C4-2B (cell line): ENCODE results near the gene MTSS2.
A peak's percentile ranks its signal among the peaks of the same experiment; 100 is the strongest.

Experiments used
- H3K27ac ChIP-seq: fragments of 450-650 bp; 2 replicates; pipeline ENCODE4 v1.5.1; 2017
- CTCF ChIP-seq: fragments of 450-650 bp; conservative IDR thresholded peaks from 2 replicates; pipeline ENCODE4 v1.5.1; 2017; ENCODE audit warnings: mild to moderate bottlenecking
- ZFX ChIP-seq: fragments of 450-650 bp; IDR thresholded peaks from 2 replicates; pipeline ENCODE4 v1.6.1; 2017

MTSS2 gene

GRCh38 chr16:70685938-70686375 is at the start of gene MTSS2:
Gene MTSS2 (minus strand): TSS chr16:70686053. CDS start chr16:70685791, 262 bp downstream.
- H3K27ac ChIP-seq: peak within 1 kb of the TSS; percentile 81
- TF ChIP-seq ZFX: 0 out of 2 replicates have a peak, but pooled peaks have one; percentile 15
- TF ChIP-seq CTCF: no peak

- no peak for TF ChIP-seq CTCF
- TF ChIP-seq ZFX: no peak
- no peak overlapping the region for H3K27ac ChIP-seq
Measured at GRCh38 chr16:70735141-70735979, 49.5 kb upstream of the MTSS2 start.

GRCh38 chr16:70734522-70735095 is 48.8 kb upstream of the MTSS2 start:
- H3K27ac ChIP-seq: no peak overlapping the region
- TF ChIP-seq ZFX: no peak
- no peak for TF ChIP-seq CTCF

- no peak overlapping the region for H3K27ac ChIP-seq
- no peak for TF ChIP-seq CTCF
- TF ChIP-seq ZFX: no peak
Measured at GRCh38 chr16:70730944-70731343, 45.1 kb upstream of the MTSS2 start.

GRCh38 chr16:70730031-70730430 is 44.2 kb upstream of the MTSS2 start:
- TF ChIP-seq ZFX (no peak), CTCF (no peak)

GRCh38 chr16:70729292-70729691 is 43.4 kb upstream of the MTSS2 start:
- TF ChIP-seq CTCF (no peak), ZFX (no peak)
- no peak overlapping the region for H3K27ac ChIP-seq

More at GRCh38 chr16:70730031-70730430, 44.2 kb upstream of the MTSS2 start:
- no peak overlapping the region for H3K27ac ChIP-seq

- no peak overlapping the region for H3K27ac ChIP-seq
- no peak for TF ChIP-seq CTCF
- TF ChIP-seq ZFX: no peak
Measured at GRCh38 chr16:70728150-70728549, 42.3 kb upstream of the MTSS2 start.
